Mucosa of gallbladder (tissue), 1 donor: ENCODE data around the gene ETFDH. TPM values are rescaled to one million over a fixed set of nuclear protein-coding genes. Genes with fewer than 3 reads are reported as not detected.
A peak's percentile ranks its signal among the peaks of the same experiment; 100 is the strongest.
"Not testable (repeated sequence)": the region's sequence is repeated elsewhere in the genome, so short reads cannot be mapped to it uniquely, and the experiment has no call there.

Experiments
- DNase-seq: peaks from one replicate; pipeline ENCODE4 v3.0.0-alpha.2; 2020; ENCODE audit warnings: low spot score
- total RNA-seq: library from RNA; stranded (reverse); gene quantifications from one replicate; pipeline ENCODE4 v1.2.1, GENCODE V29; 2021
- donor health status: DM: no; HTN: no; CAD: no.

Gene ETFDH
- 30.5 TPM for total RNA-seq

GRCh38 chr4:158671915-158672806 lies at the start of gene ETFDH:
Gene ETFDH, plus strand, starts transcription at chr4:158672296. Its CDS starts 161 bp downstream, at chr4:158672457.
- DNase-seq: peak; percentile 99

DNA sequence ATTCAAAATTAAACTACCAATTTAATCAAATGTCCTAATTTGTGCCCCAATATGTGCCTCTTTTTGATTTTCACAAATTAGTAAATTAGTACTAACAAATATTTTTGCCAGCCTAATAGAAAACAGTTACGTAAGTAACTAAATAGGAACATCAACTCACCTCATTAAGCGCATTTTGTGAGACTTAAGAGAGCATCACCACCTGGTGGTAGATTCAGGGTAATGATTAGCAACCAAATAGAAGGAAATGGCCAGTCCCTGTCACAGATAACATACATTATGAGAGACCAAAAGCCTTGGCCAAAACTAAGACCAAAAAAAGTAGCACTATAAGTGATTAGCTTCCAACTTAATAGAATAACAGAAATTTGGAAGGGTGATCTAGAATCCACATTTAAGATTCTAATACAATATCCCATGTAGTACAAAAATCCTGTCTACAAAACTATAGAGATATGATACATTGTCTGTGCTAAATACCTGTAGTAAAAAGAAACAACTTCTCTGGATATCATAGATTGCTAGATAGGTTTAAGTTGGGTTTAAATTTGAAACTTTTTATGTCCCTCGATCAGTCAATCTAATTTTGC lies 47.1 kb upstream of the ETFDH start:
- no peak for DNase-seq

DNA sequence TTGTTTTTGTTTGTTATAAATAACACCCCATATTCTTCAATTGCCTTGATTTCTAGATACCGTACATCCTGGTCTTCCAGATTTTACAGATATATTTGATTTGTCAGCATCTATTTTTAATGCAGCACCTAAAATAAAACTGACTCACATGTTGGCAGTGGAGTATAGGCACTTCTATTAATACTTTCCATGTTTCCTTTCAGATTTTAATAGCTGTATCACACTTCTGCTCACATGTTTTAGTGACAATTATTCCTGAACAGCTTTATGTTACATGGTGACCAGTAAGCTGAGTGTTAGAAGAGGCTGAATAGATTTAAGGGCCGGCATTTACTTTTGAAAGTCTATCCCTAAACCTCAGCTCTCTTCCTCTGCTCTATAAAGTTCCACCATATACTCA lies 46.6 kb upstream of the ETFDH start:
- no peak for DNase-seq

- DNase-seq: no peak
Measured at GRCh38 chr4:158630893-158631292, 41.2 kb upstream of the ETFDH start.

DNA sequence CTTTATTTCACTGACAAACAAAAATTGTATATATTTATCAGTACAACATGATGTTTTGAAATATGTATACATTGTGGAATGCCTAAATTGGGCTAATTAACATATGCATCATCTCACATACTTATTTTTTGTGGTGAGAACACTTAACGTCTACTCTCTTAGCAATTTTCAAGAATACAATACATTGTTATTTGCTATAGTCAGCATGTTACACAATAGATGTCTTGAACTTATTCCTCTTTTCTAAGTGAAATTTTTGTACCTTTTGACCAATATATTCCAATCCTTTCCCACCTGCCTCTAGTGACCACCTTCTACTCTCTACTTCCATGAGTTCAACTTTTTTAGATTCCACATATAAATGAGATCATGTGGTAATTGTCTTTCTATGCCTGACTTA lies 35.5 kb upstream of the ETFDH start:
- no peak for DNase-seq

- no peak for DNase-seq
Measured at GRCh38 chr4:158644356-158644755, 27.7 kb upstream of the ETFDH start.

- no peak for DNase-seq
Measured at GRCh38 chr4:158644760-158645159, 27.3 kb upstream of the ETFDH start.

- no peak for DNase-seq
Measured at GRCh38 chr4:158649111-158649680, 22.9 kb upstream of the ETFDH start.

- no peak for DNase-seq
Measured at GRCh38 chr4:158652920-158653319, 19.2 kb upstream of the ETFDH start.

- DNase-seq: no peak
Measured at GRCh38 chr4:158656439-158656838, 15.7 kb upstream of the ETFDH start.

GRCh38 chr4:158657291-158657690 lies 14.8 kb upstream of the ETFDH start:
- DNase-seq: no peak

- not testable (repeated sequence) for DNase-seq
Measured at GRCh38 chr4:158663255-158663654, 8.8 kb upstream of the ETFDH start.

DNA sequence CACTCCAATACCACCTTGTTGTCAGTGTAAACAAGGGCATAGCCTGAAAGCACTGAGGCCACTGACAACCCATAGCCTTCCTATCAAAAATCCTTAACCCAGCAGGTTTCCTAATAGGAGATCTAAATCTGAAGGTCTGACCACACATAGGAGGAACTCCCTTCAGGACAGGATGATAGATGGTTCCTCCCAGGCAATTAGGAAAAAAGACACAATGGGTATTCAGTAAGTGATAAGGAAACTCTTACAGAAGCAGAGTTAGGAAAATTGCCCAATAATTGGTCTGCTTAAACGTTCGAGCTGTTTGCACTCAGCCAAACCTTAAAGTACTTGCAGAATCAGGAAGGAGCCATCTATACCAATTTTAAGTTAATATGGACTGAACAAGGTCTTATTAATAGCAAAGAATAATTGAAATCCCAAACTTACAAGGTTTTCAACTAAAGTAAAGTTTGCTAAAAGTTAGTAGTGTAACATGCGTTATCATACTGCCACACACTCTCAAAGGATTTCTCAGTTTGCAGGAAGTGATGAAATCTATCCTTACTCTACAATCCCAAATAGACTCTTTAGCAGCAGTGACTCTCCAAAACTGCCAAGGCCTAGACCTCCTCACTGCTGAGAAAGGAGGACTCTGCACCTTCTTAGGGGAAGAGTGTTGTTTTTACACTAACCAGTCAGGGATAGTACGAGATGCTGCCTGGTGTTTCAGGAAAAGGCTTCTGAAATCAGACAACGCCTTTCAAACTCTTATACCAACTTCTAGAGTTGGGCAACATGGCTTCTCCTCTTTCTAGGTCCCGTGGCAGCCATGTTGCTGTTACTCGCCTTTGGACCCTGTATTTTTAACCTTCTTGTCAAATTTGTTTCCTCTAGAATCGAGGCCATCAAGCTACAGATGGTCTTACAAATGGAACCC lies 8.1 kb upstream of the ETFDH start:
- DNase-seq: not testable (repeated sequence)

- DNase-seq: no peak
Measured at GRCh38 chr4:158664806-158665205, 7.3 kb upstream of the ETFDH start.

- DNase-seq: no peak
Measured at GRCh38 chr4:158666892-158667291, 5.2 kb upstream of the ETFDH start.

DNA sequence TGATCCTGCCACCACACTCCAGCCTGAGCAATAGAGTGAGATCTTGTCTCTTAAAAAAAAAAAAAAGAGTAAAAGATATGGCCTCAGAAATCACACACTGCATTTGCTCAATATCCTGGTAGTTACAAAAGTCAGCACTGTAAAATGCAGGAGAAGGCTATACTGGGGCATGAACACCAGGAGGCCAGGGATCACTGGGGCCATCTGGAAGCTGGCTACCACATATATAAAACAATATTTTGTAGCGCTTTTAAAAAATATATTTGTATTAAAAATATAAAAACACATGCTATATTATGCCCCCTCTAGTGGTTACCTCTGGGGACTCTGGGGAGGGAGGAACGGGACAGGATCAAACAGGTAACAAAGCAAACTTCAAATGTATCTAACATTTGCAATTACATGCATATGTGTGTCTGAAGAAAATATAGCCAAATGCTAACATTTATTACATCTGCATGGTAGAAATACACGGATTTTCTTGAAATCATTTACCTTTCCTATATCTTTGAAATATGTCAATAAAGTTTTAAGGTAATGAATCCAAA lies 4.4 kb upstream of the ETFDH start:
- no peak for DNase-seq

DNA sequence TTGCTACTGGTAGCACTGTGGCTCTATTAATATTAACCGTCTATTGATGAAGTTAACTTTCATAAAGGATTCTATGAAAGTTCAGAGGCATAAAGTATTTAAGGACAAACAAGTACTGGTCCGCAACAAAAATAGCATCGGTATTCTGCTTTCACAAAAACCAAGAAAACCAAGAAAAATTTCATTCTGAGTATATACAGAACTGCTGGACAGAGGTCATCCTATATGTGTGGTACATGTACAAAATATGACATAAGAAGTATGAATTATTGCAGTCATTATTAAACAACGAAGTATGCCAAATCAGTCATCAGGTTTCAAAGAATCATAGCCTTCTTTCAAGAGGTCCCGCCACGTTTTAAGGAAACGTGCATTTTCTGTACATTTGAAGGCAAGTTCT lies 2.8 kb upstream of the ETFDH start:
- DNase-seq: no peak

DNA sequence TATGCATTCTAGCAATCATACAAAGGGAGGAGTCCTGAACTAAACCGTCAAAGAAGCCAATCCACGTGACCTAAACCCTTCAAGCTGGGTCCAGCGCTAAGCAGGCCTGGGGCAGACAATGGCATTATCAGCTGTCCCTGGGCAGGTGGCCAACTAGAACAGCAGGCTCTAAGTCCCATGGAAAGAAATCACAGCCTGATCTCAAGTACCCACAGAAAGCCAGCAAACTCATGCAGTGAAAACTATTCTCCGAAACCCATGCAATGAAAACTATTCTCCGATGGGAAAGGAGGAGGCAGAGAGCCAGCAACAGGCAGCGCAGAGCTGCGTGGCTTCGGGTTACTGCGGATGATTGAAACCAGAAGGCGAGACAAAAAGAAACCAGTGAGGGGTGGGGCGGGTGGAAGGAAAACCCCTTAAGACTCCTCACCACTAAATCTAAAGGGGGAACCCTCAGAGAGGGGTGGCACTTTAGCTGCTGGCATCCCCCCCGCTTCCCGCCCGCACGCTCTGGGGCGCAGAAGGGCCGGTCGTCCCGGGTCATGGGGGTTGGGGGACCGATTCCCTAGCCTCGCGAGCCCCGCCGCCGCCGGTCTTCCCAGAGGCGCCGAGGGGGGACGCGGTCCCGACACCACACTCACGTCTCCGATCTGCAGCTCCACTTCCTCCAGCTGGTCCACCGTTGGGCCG lies 976 bp upstream of the ETFDH start:
- DNase-seq: peak; percentile 74

DNA sequence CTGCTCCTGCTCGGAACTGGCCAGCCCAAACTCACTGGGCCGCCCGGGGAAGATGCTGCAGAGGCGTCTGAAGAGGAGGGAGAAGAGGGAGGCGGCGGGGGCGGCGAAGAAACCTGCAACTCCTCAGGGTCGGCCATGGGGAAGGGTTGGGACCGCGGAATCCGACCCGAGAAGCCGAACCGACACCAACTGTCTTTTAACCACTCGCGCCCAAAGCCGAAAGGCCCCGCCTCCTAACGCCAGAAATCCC lies 506 bp upstream of the ETFDH start, which contains the start of gene C4orf46:
TSS of gene C4orf46 (minus strand) at position 223 of the 250 bp plus-strand sequence. CDS start at position 137, 86 bp downstream.
- DNase-seq: no peak

GRCh38 chr4:158673633-158674032 lies 1.5 kb downstream of the ETFDH start:
- no peak for DNase-seq

- no peak for DNase-seq
Measured at GRCh38 chr4:158676076-158676475, 4.0 kb downstream of the ETFDH start.
